A204.1 (cell line): ENCODE data around the gene DPY19L3.
"Not testable (repeated sequence)": the region's sequence is repeated elsewhere in the genome, so short reads cannot be mapped to it uniquely, and the experiment has no call there.

ENCODE experiments used
- FAIRE-seq: peaks from 2 replicates; lab custom pipeline; 2012; peaks lifted over from hg19 to GRCh38; lab: Jason Lieb, UNC

Gene DPY19L3

GRCh38 chr19:32397671-32398101, 7.9 kb upstream of the DPY19L3 start:
- no peak for FAIRE-seq

GRCh38 chr19:32401992-32402391, 3.6 kb upstream of the DPY19L3 start:
- no peak for FAIRE-seq

- FAIRE-seq = no peak
These were observed 2.1 kb upstream of the DPY19L3 start for GRCh38 chr19:32403291-32403995.

GRCh38 chr19:32404213-32404932, 1.2 kb upstream of the DPY19L3 start:
- FAIRE-seq = no peak

GRCh38 chr19:32404933-32405430, 588 bp upstream of the DPY19L3 start:
- no peak for FAIRE-seq

GRCh38 chr19:32406161-32407003, 812 bp downstream of the DPY19L3 start:
- FAIRE-seq = no peak

GRCh38 chr19:32407004-32407992, 1.7 kb downstream of the DPY19L3 start:
- FAIRE-seq = no peak

- no peak for FAIRE-seq
These were observed 9.7 kb downstream of the DPY19L3 start for GRCh38 chr19:32415246-32415645.

GRCh38 chr19:32415669-32416068, 10.1 kb downstream of the DPY19L3 start:
- no peak for FAIRE-seq

- no peak for FAIRE-seq
These were observed 11.3 kb downstream of the DPY19L3 start for GRCh38 chr19:32416749-32417456.

GRCh38 chr19:32418155-32418554, 12.6 kb downstream of the DPY19L3 start:
- no peak for FAIRE-seq

- no peak for FAIRE-seq
These were observed 16.2 kb downstream of the DPY19L3 start for GRCh38 chr19:32421589-32422361.

- FAIRE-seq = no peak
These were observed 16.9 kb downstream of the DPY19L3 start for GRCh38 chr19:32422435-32422834.

- not testable (repeated sequence) for FAIRE-seq
These were observed 18.4 kb downstream of the DPY19L3 start for GRCh38 chr19:32423944-32424343.

- no peak for FAIRE-seq
These were observed 22.0 kb downstream of the DPY19L3 start for GRCh38 chr19:32427536-32427935.

GRCh38 chr19:32436692-32437091, 31.1 kb downstream of the DPY19L3 start:
- no peak for FAIRE-seq

GRCh38 chr19:32437096-32437495, 31.5 kb downstream of the DPY19L3 start:
- no peak for FAIRE-seq

GRCh38 chr19:32438751-32439150, 33.2 kb downstream of the DPY19L3 start:
- FAIRE-seq = no peak

- no peak for FAIRE-seq
These were observed 37.1 kb downstream of the DPY19L3 start for GRCh38 chr19:32442650-32443049.

- not testable (repeated sequence) for FAIRE-seq
These were observed 42.0 kb downstream of the DPY19L3 start for GRCh38 chr19:32447534-32447933.
